Fibroblast of lung (primary cell): ENCODE data around the gene UROC1. TPM values are rescaled to one million over a fixed set of nuclear protein-coding genes. Genes with fewer than 3 reads are reported as not detected.

Experiments
- DNase-seq, 2 donors: peaks; one replicate each; pipeline versions ENCODE4 v3.0.0 to v3.0.0-alpha.2; 2010; ENCODE audit warnings: low read depth in 2 of 2
- H2AFZ ChIP-seq: 2 replicates; pipeline ENCODE4 v1.5.1; 2012; ENCODE audit warnings: low read length, control low read depth, inconsistent platforms
- H3K27ac ChIP-seq: 2 replicates; pipeline ENCODE4 v1.5.1; 2011; ENCODE audit warnings: low read length, control low read depth; ENCODE audit not compliant: insufficient read depth
- H3K27me3 ChIP-seq: 2 replicates; pipeline ENCODE4 v1.5.1; 2011; ENCODE audit warnings: mild to moderate bottlenecking, low read length; ENCODE audit not compliant: control insufficient read depth, insufficient read depth
- H3K36me3 ChIP-seq: 2 replicates; pipeline ENCODE4 v1.5.1; 2011; ENCODE audit warnings: low read length; ENCODE audit not compliant: control insufficient read depth, insufficient read depth
- H3K4me1 ChIP-seq: 2 replicates; pipeline ENCODE4 v1.5.1; 2011; ENCODE audit warnings: low read length; ENCODE audit not compliant: control insufficient read depth, insufficient read depth; ENCODE audit errors: extremely low read depth
- H3K4me2 ChIP-seq: 2 replicates; pipeline ENCODE4 v1.5.1; 2011; ENCODE audit warnings: low read length, control low read depth; ENCODE audit not compliant: insufficient read depth; ENCODE audit errors: extremely low read depth
- H3K4me3 ChIP-seq, 4 experiments: fragments of 200-600 bp in 1 of 4; sonication (generic) in 1 of 4; replicated peaks in 1 of 4; 2 replicates each; pipeline ENCODE4 v1.5.1; 2011 to 2016; ENCODE audit warnings: low read length in 4 of 4, low read depth in 3 of 4, mild to moderate bottlenecking in 3 of 4, control low read depth in 2 of 4, inconsistent platforms in 1 of 4, mixed read lengths in 1 of 4; ENCODE audit not compliant: insufficient read depth in 1 of 4; ENCODE audit errors: control extremely low read depth in 1 of 4
- H3K79me2 ChIP-seq: 2 replicates; pipeline ENCODE4 v1.5.1; 2012; ENCODE audit warnings: mild to moderate bottlenecking, low read length, inconsistent platforms; ENCODE audit not compliant: control insufficient read depth, insufficient read depth
- H3K9ac ChIP-seq: 2 replicates; pipeline ENCODE4 v1.5.1; 2011; ENCODE audit warnings: mild to moderate bottlenecking, low read length, control low read depth; ENCODE audit not compliant: insufficient read depth
- H3K9me3 ChIP-seq: 2 replicates; pipeline ENCODE4 v1.5.1; 2012; ENCODE audit warnings: low read depth, low read length; ENCODE audit not compliant: control insufficient read depth, insufficient read depth
- H4K20me1 ChIP-seq: 2 replicates; pipeline ENCODE4 v1.5.1; 2011; ENCODE audit warnings: low read length; ENCODE audit not compliant: control insufficient read depth, insufficient read depth; ENCODE audit errors: extremely low read depth
- EZH2 ChIP-seq: IDR thresholded peaks from 2 replicates; pipeline ENCODE4 v1.5.1; 2012; ENCODE audit warnings: low read length, control low read depth, mild to moderate bottlenecking; ENCODE audit errors: missing control alignments
- polyA plus RNA-seq, 2 donors: library from polyadenylated mRNA; depleted of rRNA in 1 of 2; stranded (reverse) in 1 of 2; unstranded in 1 of 2; fragments of >200 nt; gene quantifications; 2 replicates each; pipeline ENCODE4 v1.2.1, GENCODE V29; 2011 to 2012; ENCODE audit warnings: missing spikeins in 1 of 2
- total RNA-seq: library from RNA; depleted of rRNA; stranded (reverse); fragments of >200 nt; gene quantifications from 2 replicates; pipeline ENCODE4 v1.2.1, GENCODE V29; 2014
- TF ChIP-seq, protein P1 (sequence below), 2 donors: IDR thresholded peaks in 1 of 2; conservative IDR thresholded peaks in 1 of 2; 1 replicate in 1 of 2; 2 replicates in 1 of 2; pipeline ENCODE4 v1.5.1; 2011 to 2012; ENCODE audit warnings: low read length in 2 of 2, control low read depth in 1 of 2, inconsistent platforms in 1 of 2, low read depth in 1 of 2, mild to moderate bottlenecking in 1 of 2

The UROC1 gene
- total and polyA plus RNA-seq, 2 donors (not counting 1 experiment from before 2014, with no cell fraction given) = not detected

DNA sequence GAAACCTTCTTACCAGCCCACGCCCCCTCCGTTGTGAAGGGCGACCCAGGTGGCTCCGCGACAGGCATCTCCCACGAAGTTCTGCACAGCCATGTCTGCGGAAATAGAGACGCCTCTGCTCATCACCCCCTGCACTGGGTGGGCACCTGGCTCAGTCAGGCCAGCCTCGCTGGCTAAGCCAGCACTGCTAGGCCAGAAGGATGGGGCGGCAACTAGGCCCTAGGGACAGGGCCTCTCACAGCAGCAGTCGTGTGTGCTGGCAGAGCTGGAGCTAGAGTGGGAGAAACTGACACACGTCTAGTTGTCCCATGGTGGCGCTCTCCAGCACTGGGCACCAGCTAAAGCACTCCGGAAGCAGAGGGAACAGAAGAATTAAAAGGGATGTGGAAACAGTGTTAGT is 29.4 kb downstream of the UROC1 start:
- H3K4me2 ChIP-seq = no peak overlapping the region
- H4K20me1 ChIP-seq = no peaks in the 10 kb centered on the region
- H3K36me3 ChIP-seq = no peaks in the 10 kb centered on the region
- H3K9ac ChIP-seq = no peak overlapping the region
- no peaks in the 10 kb centered on the region for H3K79me2 ChIP-seq
- H3K4me3 ChIP-seq = no peak overlapping the region
- no peak for TF ChIP-seq EZH2
- TF ChIP-seq, protein P1, sequence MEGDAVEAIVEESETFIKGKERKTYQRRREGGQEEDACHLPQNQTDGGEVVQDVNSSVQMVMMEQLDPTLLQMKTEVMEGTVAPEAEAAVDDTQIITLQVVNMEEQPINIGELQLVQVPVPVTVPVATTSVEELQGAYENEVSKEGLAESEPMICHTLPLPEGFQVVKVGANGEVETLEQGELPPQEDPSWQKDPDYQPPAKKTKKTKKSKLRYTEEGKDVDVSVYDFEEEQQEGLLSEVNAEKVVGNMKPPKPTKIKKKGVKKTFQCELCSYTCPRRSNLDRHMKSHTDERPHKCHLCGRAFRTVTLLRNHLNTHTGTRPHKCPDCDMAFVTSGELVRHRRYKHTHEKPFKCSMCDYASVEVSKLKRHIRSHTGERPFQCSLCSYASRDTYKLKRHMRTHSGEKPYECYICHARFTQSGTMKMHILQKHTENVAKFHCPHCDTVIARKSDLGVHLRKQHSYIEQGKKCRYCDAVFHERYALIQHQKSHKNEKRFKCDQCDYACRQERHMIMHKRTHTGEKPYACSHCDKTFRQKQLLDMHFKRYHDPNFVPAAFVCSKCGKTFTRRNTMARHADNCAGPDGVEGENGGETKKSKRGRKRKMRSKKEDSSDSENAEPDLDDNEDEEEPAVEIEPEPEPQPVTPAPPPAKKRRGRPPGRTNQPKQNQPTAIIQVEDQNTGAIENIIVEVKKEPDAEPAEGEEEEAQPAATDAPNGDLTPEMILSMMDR (conservative IDR thresholded peaks at IDR 0.05 in 1 of 2, IDR thresholded peaks at IDR 0.05 in 1 of 2; ENCODE audit: low read depth in 1 of 2, low read length in 2 of 2) = no peak
- H3K27me3 ChIP-seq = peaks cover 9% of the 10 kb centered on the region
- DNase-seq = no peak
- H3K9me3 ChIP-seq = no peaks in the 10 kb centered on the region
- no peak overlapping the region for H2AFZ ChIP-seq
- H3K27ac ChIP-seq = no peak overlapping the region
- H3K4me1 ChIP-seq = no peaks in the 10 kb centered on the region

GRCh38 chr3:126487151-126487771 is 30.3 kb downstream of the UROC1 start:
- no peak overlapping the region for H3K27ac ChIP-seq
- no peak for DNase-seq
- H3K79me2 ChIP-seq = no peaks in the 10 kb centered on the region
- H3K4me2 ChIP-seq = no peak overlapping the region
- no peak overlapping the region for H2AFZ ChIP-seq
- H3K9ac ChIP-seq = no peak overlapping the region
- H3K9me3 ChIP-seq = no peaks in the 10 kb centered on the region
- no peaks in the 10 kb centered on the region for H4K20me1 ChIP-seq
- no peak overlapping the region for H3K4me3 ChIP-seq
- H3K36me3 ChIP-seq = no peaks in the 10 kb centered on the region
- H3K27me3 ChIP-seq = peaks cover 9% of the 10 kb centered on the region
- no peaks in the 10 kb centered on the region for H3K4me1 ChIP-seq
- TF ChIP-seq, protein P1 (conservative IDR thresholded peaks at IDR 0.05 in 1 of 2, IDR thresholded peaks at IDR 0.05 in 1 of 2; ENCODE audit: low read depth in 1 of 2, low read length in 2 of 2) = no peak
- TF ChIP-seq EZH2 = no peak

- no peak for TF ChIP-seq EZH2
- TF ChIP-seq, protein P1 (conservative IDR thresholded peaks at IDR 0.05 in 1 of 2, IDR thresholded peaks at IDR 0.05 in 1 of 2; ENCODE audit: low read depth in 1 of 2, low read length in 2 of 2) = no peak
- no peaks in the 10 kb centered on the region for H4K20me1 ChIP-seq
- no peaks in the 10 kb centered on the region for H3K79me2 ChIP-seq
- H3K27me3 ChIP-seq = peaks cover 9% of the 10 kb centered on the region
- H3K9ac ChIP-seq = no peak overlapping the region
- no peaks in the 10 kb centered on the region for H3K4me1 ChIP-seq
- no peaks in the 10 kb centered on the region for H3K9me3 ChIP-seq
- no peaks in the 10 kb centered on the region for H3K36me3 ChIP-seq
- no peak for DNase-seq
- no peak overlapping the region for H2AFZ ChIP-seq
- no peak overlapping the region for H3K4me2 ChIP-seq
- no peak overlapping the region for H3K4me3 ChIP-seq
- no peak overlapping the region for H3K27ac ChIP-seq
These were observed 31.2 kb downstream of the UROC1 start for GRCh38 chr3:126486360-126486847.
